Measurements from ENCODE around the gene TWIST2.

- no peak for TF ChIP-seq CTCF (IDR thresholded peaks at IDR 0.05)
- no peak for TF ChIP-seq POLR2A (IDR thresholded peaks at IDR 0.05; ENCODE audit: low read depth)
- TF ChIP-seq POLR2AphosphoS5 (IDR thresholded peaks at IDR 0.05) = no peak
- no peak for TF ChIP-seq EP300 (IDR thresholded peaks at IDR 0.05)
Observed at GRCh38 chr2:238925816-238926521, 78.1 kb downstream of the TWIST2 start.

Measured in esophagus muscularis mucosa (tissue), 4 donors.